Right atrium auricular region (tissue), 2 donors: ENCODE data around the gene RASL11A. TPM values are rescaled to one million over a fixed set of nuclear protein-coding genes. Genes with fewer than 3 reads are reported as not detected.
A peak's percentile ranks its signal among the peaks of the same experiment; 100 is the strongest.
"Not testable (repeated sequence)": the region's sequence is repeated elsewhere in the genome, so short reads cannot be mapped to it uniquely, and the experiment has no call there.

Source experiments
- DNase-seq: peaks from one replicate; pipeline ENCODE4 v3.0.0-alpha.2; 2019; ENCODE audit warnings: low spot score
- H3K27ac ChIP-seq, 2 donors: fragments of 200-600 bp; sonication (generic); 1 replicate in 1 of 2; 2 replicates in 1 of 2; pipeline ENCODE4 v1.5.1; 2016 to 2019
- H3K27me3 ChIP-seq, 2 donors: fragments of 200-600 bp; sonication (generic); one replicate each; pipeline versions ENCODE4 v1.5.1 to v1.6.0; 2017 to 2019
- H3K36me3 ChIP-seq: fragments of 200-600 bp; sonication (generic); one replicate; pipeline ENCODE4 v1.5.1; 2016
- H3K4me1 ChIP-seq, 2 donors: fragments of 200-600 bp; sonication (generic); one replicate each; pipeline versions ENCODE4 v1.5.1 to v1.6.0; 2017 to 2019
- H3K4me3 ChIP-seq, 2 donors: fragments of 200-600 bp; sonication (generic); 1 replicate in 1 of 2; 2 replicates in 1 of 2; pipeline ENCODE4 v1.5.1; 2017 to 2019; ENCODE audit warnings: mild to moderate bottlenecking in 1 of 2, moderate library complexity in 1 of 2
- H3K9me3 ChIP-seq, 2 donors: fragments of 200-600 bp; sonication (generic); one replicate each; pipeline ENCODE4 v1.5.1; 2019
- CTCF ChIP-seq, 2 donors: fragments of 200-600 bp; sonication (generic); IDR thresholded peaks; one replicate each; pipeline ENCODE4 v1.5.1; 2019; ENCODE audit warnings: antibody characterized with exemption in 2 of 2
- total RNA-seq, 2 donors: library from RNA; depleted of rRNA; stranded (reverse); fragments of >200 nt; gene quantifications; one replicate each; pipeline ENCODE4 v1.1.0, GENCODE V29; 2016

The RASL11A gene
- total RNA-seq, 2 donors from 2014 or later = 9.3 to 16.3 TPM

- H3K4me3 ChIP-seq = no peak overlapping the region
- H3K9me3 ChIP-seq = no peaks in the 10 kb centered on the region
- TF ChIP-seq CTCF (IDR thresholded peaks at IDR 0.05) = no peak
- peak; percentile 13 for DNase-seq
- H3K27ac ChIP-seq = no peak overlapping the region
- peaks cover 0 to 8% of the 10 kb centered on the region in 2 donors for H3K4me1 ChIP-seq
- H3K27me3 ChIP-seq = no peaks in the 10 kb centered on the region
- no peaks in the 10 kb centered on the region for H3K36me3 ChIP-seq
Observed at GRCh38 chr13:27295660-27296059, 25.0 kb downstream of the RASL11A start.

GRCh38 chr13:27296496-27296895 is 25.9 kb downstream of the RASL11A start:
- DNase-seq = peak; percentile 42
- Histone ChIP-seq H3K27ac (no peak overlapping the region), H3K36me3 (no peaks in the 10 kb centered on the region), H3K4me1 (peaks cover 0 to 8% of the 10 kb centered on the region in 2 donors), H3K4me3 (no peak overlapping the region), H3K27me3 (no peaks in the 10 kb centered on the region), H3K9me3 (no peaks in the 10 kb centered on the region)
- no peak for TF ChIP-seq CTCF (IDR thresholded peaks at IDR 0.05)

- Histone ChIP-seq H3K4me3 (no peak overlapping the region), H3K4me1 (peaks cover 0 to 8% of the 10 kb centered on the region in 2 donors), H3K9me3 (no peaks in the 10 kb centered on the region), H3K36me3 (no peaks in the 10 kb centered on the region), H3K27ac (no peak overlapping the region), H3K27me3 (no peaks in the 10 kb centered on the region)
- no peak for DNase-seq
- TF ChIP-seq CTCF (IDR thresholded peaks at IDR 0.05) = no peak
Observed at GRCh38 chr13:27298849-27299248, 28.2 kb downstream of the RASL11A start.

- H3K4me3 ChIP-seq, H3K27me3 ChIP-seq, H3K27ac ChIP-seq, H3K4me1 ChIP-seq, H3K9me3 ChIP-seq, H3K36me3 ChIP-seq: not testable (repeated sequence)
- DNase-seq = peak; percentile 9
Observed at GRCh38 chr13:27300406-27300805, 29.8 kb downstream of the RASL11A start.

GRCh38 chr13:27300941-27301586 is 30.4 kb downstream of the RASL11A start:
- no peak overlapping the region for H3K4me3 ChIP-seq
- DNase-seq = peak; percentile 18
- no peak for TF ChIP-seq CTCF (IDR thresholded peaks at IDR 0.05)
- H3K27me3 ChIP-seq = no peaks in the 10 kb centered on the region
- peaks cover 0 to 4% of the 10 kb centered on the region in 2 donors for H3K4me1 ChIP-seq
- no peaks in the 10 kb centered on the region for H3K9me3 ChIP-seq
- no peaks in the 10 kb centered on the region for H3K36me3 ChIP-seq
- no peak overlapping the region for H3K27ac ChIP-seq

- no peak for DNase-seq
- H3K4me3 ChIP-seq = no peak overlapping the region
- no peaks in the 10 kb centered on the region for H3K27me3 ChIP-seq
- no peaks in the 10 kb centered on the region for H3K9me3 ChIP-seq
- no peak overlapping the region for H3K27ac ChIP-seq
- no peaks in the 10 kb centered on the region for H3K4me1 ChIP-seq
- no peaks in the 10 kb centered on the region for H3K36me3 ChIP-seq
- no peak for TF ChIP-seq CTCF (IDR thresholded peaks at IDR 0.05)
Observed at GRCh38 chr13:27302643-27303262, 32.1 kb downstream of the RASL11A start.
